Midbrain (tissue), 1 donor: ENCODE data around the gene MKNK1.

Experiments
- DNase-seq: peaks from one replicate; lab custom pipeline; 2025; lab: John Stamatoyannopoulos, UW

Gene MKNK1

DNA sequence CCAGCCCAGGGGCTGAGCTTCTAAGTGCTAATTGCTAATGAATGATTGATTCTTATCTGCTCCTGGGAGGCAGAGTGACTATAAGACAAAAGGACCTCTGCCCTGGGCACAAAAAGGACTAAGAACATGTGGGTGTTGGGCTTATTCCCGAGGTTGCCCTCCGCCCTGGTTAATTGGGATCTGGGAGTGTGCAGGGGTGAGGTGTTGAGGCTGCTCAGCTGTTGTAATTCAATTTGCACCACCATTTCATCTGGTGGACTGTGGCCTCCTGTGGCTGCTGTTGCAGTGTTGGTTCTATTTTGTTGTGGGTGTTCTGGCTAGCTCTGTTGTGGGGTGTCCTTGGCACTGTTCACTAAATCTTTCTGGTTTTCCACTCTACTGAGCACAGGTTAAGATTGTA lies 65.9 kb downstream of the MKNK1 start:
- DNase-seq = no peak

DNA sequence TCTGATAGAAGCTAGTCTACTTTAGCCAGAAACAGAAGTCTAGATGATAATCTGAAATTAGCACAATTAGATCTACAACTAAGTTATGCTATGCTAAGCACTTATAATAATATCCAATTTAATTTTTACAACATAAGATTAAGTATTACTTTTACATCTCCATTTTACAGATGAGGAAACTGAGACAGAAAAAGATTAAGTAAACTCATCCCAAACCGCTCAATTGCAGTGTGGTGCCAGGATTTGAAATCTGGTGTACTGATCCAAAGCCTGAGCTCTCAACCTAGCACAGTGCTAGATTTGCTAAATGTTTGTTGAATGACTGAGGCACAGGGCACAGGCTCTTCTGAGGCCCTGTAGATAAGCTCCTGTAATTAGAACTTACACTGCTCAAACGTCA lies 66.4 kb downstream of the MKNK1 start:
- no peak for DNase-seq

DNA sequence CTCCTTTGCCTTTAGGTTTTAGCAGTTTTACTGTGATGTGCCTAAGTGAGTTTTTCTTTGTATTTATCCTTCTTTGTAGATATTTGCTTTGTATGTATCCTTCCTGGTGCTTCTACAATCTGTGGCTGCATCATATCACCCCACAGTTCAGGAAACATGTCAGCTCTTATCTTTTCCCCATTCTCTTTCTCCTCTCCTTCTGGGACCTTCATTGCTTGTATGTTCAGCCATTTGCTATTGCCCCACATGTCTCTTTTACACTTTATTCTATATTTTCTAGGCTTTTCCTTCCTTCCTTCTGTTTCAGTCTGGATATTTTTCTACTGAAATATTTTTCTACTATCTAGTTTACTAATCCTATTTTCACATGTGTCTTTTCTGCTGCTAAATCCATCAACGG lies 67.5 kb downstream of the MKNK1 start:
- no peak for DNase-seq

DNA sequence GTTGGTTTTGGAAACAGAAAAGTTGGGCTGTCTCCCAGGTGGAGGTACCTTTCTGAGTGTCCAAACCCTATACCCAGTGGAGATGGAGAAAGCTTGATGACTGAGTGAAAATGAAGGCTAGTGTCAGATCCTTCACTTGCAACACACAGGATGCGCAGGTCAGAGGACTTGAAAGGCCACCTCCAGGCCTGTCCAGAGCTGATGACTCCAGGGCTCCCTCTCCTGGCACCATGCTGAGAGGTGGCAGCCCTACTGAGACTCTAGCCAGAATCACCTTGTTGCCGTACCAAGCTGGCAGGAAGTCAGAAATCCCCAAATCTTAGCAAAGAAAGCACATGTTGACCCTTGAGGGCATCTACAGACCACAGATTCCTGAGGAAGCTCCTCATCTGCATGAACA lies 69.0 kb downstream of the MKNK1 start:
- no peak for DNase-seq

DNA sequence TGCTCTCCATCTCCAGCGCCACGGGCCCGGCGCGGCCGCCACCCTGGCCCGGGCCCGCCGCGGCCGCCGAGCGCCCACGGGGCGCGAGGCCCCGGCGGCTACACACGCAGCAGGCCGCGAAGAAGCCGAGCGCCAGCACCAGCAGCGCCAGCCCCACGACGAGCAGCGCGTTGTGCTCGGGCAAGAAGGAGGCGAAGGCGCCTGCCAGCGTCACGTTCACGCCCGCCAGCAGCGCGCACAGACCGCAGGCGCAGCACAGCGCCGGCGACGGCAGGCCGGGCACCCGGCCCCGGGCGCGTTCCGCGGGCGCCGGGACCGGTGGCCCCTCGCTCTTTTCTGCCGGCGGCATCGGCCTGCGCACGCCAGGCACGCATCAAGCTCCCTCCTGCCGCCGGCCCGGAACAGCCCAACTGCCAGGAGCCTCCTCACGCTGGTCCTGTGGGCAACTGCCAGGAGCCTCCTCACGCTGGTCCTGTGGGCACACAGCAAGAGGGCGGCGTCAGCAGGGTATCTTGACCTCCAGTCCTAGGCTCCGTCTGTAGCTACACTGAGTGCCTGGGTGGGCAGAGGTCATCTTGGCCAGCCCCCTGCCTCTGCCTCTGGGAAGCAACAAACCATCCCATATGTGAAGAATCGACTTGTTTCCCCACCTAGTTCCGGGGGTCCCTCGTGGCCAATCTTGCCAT lies 70.7 kb downstream of the MKNK1 start:
- DNase-seq = peak; percentile 12

DNA sequence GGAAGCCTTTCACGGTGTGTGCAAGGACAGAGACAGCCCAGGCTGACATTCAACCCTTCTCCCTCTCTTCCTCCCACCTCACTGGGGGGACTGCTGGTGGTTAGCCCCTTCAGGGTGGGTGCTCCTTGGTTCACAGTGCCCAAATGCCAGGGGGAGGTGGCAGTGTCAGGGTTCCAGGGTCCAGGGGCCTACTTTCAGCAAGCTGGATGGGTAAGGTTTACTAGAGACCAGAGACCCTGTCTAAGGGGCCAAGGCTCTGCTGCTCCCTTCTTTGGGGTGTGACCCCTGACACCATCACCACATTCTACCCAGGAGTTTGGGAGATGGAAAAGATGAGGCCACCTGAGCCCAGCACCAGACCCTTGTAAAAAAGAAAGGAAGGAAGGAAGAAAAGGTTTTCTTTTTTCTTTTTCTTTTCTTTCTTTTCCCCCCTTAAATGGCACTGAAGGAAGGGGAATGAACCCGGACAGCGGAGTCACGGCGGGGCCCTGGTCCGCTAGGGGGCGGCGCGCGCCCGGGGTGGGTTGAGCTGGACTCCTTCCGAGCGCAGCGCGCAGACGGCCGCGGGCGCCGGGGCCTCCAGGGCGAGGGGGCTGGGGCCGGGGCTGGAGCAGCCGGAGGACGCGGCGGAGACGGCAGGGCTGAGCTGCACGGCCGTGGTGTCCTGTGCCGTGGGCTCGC lies 71.4 kb downstream of the MKNK1 start:
- DNase-seq = peak; percentile 68

DNA sequence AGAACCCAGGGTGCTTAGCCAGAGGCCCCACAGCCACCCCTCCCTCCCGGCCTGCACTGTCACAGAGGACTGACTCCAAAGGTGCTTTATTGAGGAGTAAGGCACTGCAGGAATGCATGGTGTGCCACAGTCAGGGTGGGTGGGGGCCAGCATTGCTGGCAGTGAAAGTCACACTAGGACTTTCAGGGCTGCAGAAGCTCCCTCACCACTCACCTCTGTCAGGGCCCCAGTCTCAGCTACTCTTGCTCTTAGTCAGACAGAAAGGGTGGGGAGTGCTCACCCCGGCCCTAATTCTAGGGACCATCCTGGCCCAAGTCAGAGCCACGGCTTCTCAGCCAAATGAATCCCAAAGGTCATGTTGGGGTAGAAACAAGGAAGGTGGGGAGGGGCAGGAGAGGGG lies 72.0 kb downstream of the MKNK1 start:
- no peak for DNase-seq

DNA sequence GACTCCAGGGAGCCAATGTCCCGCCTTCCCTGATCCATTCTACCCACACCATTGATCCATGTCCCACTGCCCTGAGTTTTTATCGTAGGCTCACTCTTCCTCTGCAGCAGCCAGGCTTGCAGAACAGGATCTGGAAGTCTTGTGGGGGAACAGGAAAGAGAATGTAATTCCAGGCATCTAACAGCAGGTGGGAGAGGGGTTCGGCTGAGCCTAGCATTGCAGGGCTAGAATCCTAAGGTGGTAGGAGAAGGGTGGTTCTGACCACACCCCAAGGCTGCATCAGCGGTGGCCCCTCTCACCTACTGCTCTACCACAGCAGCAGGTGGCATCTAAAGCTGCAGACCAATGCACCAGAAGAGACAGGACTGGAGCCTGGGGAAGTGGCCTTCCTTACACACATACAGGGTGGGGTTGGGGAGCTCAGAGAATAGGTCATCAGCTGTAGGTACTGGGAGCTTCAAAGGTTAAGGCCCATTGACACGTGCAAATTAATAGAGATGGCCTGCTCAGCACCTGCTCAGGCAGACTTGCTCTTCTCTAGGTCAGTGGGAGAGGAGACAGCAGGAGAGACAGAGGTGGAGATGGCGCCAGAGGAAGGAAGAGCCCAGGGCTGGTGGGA lies 73.2 kb downstream of the MKNK1 start:
- DNase-seq = no peak

DNA sequence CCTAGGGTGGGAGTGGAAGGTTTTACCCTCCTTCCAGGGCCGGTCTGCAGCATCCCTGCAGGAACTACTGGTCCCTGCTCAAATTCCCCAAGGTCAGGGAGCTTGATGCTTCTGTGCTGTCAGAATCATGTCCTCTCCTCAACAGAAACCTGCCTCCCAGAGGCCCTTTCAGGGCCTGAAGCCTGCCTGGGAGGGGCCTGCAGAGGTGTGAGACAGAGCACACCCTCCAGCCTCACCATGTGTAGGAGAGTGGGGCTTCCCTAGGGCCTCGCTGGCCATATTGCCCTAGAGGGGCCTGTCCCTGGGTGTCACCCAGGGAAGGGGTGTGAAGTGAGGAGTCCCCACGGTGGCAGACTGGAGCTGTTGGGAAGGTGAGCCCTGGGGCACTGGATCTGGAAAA lies 73.8 kb downstream of the MKNK1 start:
- DNase-seq = no peak

DNA sequence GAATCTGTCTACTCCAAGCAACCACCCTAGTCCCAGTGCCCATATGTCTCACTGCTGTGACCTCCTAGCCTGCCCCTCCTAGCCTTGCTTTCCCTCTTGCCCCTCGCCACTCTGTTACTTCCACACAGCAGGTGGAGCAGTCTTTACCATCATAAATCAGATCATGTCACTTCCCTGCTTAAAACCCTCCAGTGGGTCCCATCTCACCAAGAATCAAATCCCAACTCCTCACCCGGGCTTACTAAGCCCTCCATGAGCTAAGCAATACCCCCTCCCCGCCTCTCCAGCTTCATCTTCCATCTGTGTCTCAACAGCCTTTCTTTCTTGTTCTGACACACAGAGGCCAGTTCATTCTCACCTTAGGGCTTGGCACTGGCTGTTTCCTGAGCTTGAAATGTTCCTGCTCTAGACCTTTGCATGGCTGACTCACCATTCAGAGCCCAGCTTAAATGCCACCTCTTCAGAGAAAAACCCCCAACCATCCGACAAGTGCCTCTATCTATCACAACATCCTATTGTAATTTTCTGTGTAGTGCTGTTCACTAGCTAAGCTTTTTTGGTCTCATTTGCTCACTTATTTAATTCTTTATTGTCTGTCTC lies 74.9 kb downstream of the MKNK1 start:
- DNase-seq = no peak

DNA sequence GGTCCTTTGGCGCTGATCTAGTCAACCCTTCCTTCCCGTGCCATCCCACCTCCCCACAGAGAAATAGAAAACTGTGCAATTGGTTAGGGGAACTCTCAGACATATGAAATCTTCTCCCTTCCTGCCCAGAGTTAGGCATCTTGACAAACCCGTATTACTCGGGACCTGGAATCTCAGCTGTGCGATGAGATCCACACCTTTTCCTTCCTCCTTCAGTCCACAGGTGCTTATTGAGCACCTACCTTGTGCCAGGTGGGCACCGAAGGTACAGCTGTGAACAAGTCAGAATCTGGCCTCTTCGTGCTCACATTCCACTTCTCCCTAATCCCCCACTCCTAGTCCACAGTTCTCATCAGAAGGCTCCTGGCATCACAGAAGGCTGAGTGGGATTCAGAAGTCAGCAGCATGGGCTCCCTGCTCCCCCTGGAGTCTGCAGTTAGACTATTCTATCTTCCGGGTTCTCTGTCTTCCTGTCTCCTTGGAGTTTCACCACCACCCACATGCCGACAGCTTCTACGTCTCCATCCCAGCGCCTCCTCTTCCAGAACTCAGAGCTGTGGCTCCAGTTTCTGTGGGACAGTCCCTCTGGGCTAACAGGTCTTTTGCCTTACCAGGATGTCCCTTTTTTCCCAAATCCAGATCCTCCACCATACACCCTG lies 75.6 kb downstream of the MKNK1 start:
- no peak for DNase-seq

DNA sequence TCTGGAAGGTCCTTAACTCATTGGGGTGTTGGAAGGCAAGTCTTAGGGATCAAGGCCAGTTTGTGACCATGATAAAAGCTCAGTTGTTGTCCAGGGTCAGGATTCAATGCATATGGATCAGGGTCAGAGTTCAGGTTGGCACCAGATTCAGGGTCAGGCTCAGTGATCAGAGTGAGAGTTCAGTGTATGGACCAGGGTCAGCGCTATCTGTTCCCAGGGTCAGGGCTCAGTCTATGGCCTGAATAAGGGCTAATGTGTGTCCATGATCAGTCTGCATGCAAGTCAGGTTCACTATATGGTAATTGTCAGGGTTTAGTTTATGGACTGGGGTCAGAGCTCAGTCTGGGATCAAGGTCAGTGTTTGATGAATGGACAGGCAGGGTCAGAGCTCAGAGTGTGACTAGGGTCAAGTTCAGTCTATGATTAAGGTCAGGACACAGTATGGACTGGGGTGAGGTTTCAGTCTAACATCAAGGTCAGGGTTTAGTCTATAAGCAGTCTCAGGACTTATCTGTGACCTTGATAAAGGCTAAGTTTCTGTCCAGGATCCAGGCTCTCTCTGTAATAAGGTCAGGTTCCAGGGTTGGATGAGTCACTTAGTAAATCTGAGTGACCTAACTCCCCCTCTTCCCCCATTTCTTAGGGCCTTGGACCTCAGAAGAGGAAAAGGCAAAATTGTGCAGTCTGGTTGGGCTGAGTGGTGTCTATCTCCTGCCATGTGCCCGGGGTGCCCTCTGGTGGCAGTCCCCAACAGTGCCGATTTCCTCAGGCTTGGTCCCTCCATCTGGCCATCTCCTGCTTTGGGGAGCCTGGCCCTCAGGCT lies 76.4 kb downstream of the MKNK1 start:
- peak; percentile 87 for DNase-seq

DNA sequence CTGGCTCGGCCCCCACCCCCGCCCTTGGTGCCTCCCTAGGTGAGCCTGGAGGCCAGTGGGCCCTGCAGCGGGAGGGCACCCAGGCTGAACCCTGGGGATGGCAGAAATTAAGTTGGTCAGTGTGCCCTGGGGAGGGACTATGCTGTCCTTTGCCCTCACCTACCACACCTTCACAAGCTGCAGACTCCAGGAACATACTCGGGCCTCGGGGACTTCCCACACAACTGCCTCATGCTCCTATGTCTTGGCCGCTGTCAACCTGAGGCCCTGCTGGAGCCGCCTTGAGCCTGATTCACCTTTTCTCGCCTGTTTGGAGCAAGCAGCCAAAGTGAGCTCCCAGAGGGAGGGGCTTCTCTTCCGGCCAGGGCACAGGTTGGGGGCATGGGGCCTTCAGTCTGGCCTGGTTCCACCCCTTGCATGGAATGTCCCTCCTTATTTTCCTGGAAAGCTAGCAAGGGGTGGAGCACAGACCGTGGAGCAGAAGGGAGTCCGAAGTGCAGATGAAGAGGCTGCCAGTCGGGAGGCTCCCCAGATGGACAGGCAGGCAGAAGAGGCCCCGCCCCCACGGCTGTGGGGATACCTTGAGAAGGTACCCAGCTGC lies 77.3 kb downstream of the MKNK1 start:
- DNase-seq = no peak

DNA sequence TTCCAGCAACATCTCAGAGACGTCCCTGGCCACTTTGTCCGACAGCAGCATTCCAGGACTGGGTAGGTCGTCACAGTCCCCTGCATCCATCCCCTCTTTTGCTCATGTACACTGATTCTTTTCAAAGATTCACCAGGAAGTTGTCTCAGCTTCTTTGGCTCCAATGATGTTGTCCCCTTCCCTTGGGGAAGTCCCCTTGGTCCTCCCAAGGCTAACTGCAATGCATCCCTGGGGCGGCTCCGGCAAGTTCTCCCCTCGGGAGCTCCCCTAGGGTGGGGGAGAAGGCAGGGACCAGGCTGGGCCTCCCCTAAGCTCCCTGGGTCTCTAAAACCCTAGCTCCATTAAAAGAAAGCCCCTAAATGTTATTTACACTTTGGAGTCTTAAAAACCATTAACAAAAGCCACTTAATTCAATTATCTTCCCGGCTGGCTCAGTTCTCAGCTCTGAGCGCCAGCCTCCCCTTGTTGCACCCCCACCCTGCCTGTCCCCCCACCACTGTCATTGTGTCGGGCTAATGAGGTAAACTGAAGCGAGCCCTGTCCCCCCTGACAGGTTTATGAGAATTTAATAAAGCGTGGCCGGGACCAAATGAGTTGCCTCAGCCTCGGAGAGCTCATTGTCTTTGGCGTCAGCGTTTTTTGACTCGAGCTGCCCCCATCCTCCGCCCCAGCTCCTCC lies 77.9 kb downstream of the MKNK1 start:
- DNase-seq = no peak

DNA sequence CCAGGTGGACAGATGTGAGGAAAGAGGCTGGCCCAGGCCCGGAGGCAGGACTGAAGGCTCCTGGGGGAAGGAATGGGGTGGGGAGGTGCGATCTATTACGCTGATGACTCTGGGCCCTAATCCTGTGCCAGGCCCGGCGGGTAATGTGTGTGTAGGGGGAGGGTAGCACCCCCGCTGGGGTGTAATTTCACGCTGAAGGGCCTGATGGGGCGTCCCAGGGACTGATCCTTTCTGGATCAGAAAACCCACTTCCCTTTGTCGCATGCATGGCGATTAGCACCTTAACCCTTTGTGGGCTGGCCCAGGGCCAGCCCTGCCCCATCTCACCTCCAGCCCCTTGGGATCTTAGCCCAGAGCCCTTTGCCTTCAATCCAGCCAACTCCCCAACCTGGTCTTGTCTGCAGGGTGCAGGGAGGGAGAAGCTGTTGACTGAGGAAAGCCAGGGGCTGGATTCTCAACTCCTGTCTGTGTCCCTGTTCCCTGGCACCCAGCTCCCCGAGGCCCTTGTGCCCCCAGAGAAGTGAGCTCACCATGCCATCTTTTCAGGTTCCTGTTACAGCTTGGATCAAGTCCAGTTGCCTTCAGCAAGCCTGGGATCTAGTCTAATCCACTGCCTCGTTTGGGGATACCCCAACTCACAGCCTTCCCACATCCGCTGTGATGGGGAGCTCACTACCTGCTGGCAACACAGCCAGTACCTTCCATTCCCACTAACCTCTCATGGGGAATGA lies 78.7 kb downstream of the MKNK1 start:
- no peak for DNase-seq

DNA sequence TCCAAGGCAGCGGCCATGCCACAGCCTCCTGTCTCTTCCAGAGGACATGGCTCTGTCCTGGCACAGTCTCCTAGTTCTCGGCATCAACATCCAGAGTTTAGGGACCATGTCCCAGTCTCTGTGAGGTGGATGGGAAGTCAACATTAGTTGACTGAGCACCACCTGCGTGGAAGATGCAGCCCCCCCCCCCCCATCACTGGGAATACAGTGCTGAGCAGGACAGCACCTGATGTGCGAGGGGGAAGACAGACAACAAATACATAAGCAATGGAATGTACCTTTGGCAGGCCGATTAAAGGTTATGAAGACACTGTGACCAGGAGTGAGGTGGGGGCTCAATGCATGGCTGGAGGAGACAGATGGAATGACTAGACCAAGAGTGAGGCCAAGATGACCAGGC lies 79.2 kb downstream of the MKNK1 start:
- no peak for DNase-seq

DNA sequence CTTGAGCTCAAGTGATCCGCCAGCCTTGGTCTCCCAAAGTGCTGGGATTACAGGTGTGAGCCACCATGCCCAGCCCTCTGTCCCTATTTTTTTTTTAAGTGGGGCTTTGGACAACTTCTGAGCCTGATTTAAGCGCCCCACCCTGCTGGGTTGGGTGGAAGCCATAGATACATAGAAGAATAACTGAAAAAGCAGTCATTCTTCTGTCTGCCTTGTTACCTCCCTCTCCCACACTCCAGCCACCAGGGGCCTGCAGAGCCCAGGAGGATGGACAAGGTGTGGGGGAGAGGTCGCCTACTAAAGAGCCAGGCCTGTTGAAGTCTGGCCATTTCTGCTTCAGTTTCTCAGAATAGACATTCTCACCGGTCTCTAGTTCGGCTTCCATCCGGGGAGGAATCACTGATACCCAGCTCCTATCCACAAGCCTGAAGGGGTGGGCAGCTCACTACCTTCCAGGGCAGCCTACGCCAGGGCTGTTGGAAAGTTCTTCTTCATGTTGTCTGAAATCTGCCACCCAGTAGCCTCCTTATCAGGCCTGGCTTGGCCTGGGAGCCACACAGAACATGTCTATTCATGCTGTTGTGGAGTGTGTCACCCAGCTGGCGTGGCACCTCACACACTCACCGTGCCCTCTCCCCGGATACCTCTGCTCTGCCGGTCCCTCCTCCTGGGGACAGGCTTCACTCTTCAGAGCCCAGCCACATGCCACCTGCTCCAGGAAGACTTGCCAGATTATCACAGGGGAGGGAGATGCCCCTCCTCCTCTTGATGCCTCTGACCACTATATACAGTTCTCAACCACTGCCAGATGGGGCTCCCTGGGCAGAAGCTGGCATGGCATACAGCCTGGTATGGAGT lies 80.3 kb downstream of the MKNK1 start:
- no peak for DNase-seq

DNA sequence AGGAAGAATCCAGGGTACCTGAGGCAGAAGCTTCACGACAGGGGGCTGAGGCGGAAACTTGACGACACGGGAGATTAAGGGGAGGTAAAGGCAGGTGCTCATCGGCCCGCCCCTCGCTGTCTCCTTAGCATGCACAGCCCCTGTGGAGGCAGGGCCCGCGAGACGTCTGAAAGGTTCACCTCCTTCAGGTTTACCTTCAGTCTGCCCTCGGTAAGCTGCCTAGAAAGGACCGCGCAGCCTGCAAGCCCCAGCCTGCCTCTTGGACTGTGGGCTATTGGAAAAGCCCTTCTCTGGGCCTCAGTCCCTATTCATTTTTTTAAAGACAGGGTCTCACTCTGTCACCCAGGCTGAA lies 81.1 kb downstream of the MKNK1 start:
- DNase-seq = no peak
